GM23248 (cell line): Measurements from ENCODE around the gene MACROH2A2.

Source experiments
- EZH2 ChIP-seq: fragments of 200-600 bp; sonication (generic); IDR thresholded peaks from 2 replicates; pipeline ENCODE4 v1.6.1; 2018; ENCODE audit warnings: antibody characterized with exemption, mild to moderate bottlenecking; ENCODE audit not compliant: insufficient read depth, poor library complexity, severe bottlenecking
- EZH2phosphoT487 ChIP-seq: fragments of 200-600 bp; sonication (generic); IDR thresholded peaks from 2 replicates; pipeline ENCODE4 v1.6.1; 2018; ENCODE audit warnings: antibody characterized with exemption, moderate library complexity, mild to moderate bottlenecking, low read depth; ENCODE audit not compliant: insufficient read depth

- TF ChIP-seq EZH2phosphoT487: no peak
- no peak for TF ChIP-seq EZH2
These were observed 102.7 kb downstream of the MACROH2A2 start for GRCh38 chr10:70155255-70155838.
